HG02610 (cell line): ENCODE data around the gene RGS12.

Source experiments
- ATAC-seq: cut with Tn5 transposase; IDR thresholded peaks from one replicate; pipeline ENCODE4 v1.9.1; 2021; ENCODE audit warnings: mild to moderate bottlenecking, moderate library complexity; ENCODE audit not compliant: unreplicated experiment

The RGS12 gene

GRCh38 chr4:3307891-3308575 is 15.2 kb downstream of the RGS12 start:
- ATAC-seq = no peak

- no peak for ATAC-seq
Observed at GRCh38 chr4:3308691-3309090, 15.9 kb downstream of the RGS12 start.

GRCh38 chr4:3310301-3311094 is 17.7 kb downstream of the RGS12 start:
- ATAC-seq = no peak

GRCh38 chr4:3311095-3311372 is 18.2 kb downstream of the RGS12 start:
- ATAC-seq = no peak

- ATAC-seq = no peak
Observed at GRCh38 chr4:3311489-3312171, 18.8 kb downstream of the RGS12 start.

- ATAC-seq = no peak
Observed at GRCh38 chr4:3312362-3312761, 19.5 kb downstream of the RGS12 start.

- ATAC-seq = no peak
Observed at GRCh38 chr4:3313139-3313538, 20.3 kb downstream of the RGS12 start.

GRCh38 chr4:3313556-3314228 is 20.9 kb downstream of the RGS12 start:
- ATAC-seq = no peak

GRCh38 chr4:3314706-3315260 is 22.0 kb downstream of the RGS12 start:
- ATAC-seq = no peak

- ATAC-seq = no peak
Observed at GRCh38 chr4:3315566-3315965, 22.7 kb downstream of the RGS12 start.

GRCh38 chr4:3316146-3316545 is 23.3 kb downstream of the RGS12 start:
- no peak for ATAC-seq

GRCh38 chr4:3317011-3317655 is 24.3 kb downstream of the RGS12 start:
- ATAC-seq = no peak

- ATAC-seq = no peak
Observed at GRCh38 chr4:3317656-3318211, 24.9 kb downstream of the RGS12 start.

- ATAC-seq = no peak
Observed at GRCh38 chr4:3318561-3319021, 25.8 kb downstream of the RGS12 start.

GRCh38 chr4:3320361-3321023 is 27.7 kb downstream of the RGS12 start:
- no peak for ATAC-seq

- no peak for ATAC-seq
Observed at GRCh38 chr4:3321295-3321889, 28.6 kb downstream of the RGS12 start.

GRCh38 chr4:3322059-3322550 is 29.3 kb downstream of the RGS12 start:
- ATAC-seq = no peak

GRCh38 chr4:3323071-3323481 is 30.3 kb downstream of the RGS12 start:
- no peak for ATAC-seq
